NB4 (cell line): ENCODE results near the gene MPRIP.

Experiments used
- DNase-seq: peaks from one replicate; pipeline ENCODE4 v3.0.0; 2010; ENCODE audit warnings: low read depth
- H3K4me3 ChIP-seq: one replicate; pipeline ENCODE4 v1.5.1; 2011; ENCODE audit warnings: mild to moderate bottlenecking, low read depth, low read length, moderate library complexity
- MYC ChIP-seq: IDR thresholded peaks from 2 replicates; pipeline ENCODE4 v1.6.1; 2011; ENCODE audit warnings: low read depth, low read length
- POLR2A ChIP-seq: IDR thresholded peaks from 2 replicates; pipeline ENCODE4 v1.6.1; 2011; ENCODE audit warnings: mild to moderate bottlenecking; ENCODE audit not compliant: insufficient read length; ENCODE audit errors: extremely low read depth
- TF ChIP-seq, protein P1 (sequence below): IDR thresholded peaks from one replicate; pipeline ENCODE4 v1.5.1; 2012; ENCODE audit warnings: low read depth, low read length
- TF ChIP-seq, protein P2 (sequence below): IDR thresholded peaks from 2 replicates; pipeline ENCODE4 v1.6.1; 2011; ENCODE audit warnings: low read depth, low read length

The MPRIP gene

DNA sequence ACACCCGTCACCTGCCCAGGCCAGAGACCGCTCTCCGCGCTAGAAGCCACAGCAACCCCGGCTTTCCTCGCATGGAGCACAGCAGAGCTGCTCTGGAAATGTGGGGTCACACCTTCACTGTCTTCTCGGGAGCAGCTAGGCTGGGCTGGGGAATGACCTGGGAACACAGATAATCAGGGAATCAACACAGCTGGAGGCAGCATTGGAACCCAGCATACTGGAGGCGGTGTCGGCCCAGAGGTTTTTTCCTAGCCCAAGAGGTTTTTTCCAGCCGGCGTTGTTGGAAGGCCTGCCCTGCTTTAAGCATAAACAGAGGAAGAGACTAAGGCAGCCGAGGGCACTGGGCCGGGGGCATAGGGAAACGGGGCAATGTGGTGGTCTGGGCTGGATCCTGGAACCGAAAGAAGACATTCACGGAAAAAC is 164.7 kb downstream of the MPRIP start:
- no peak overlapping the region for H3K4me3 ChIP-seq
- TF ChIP-seq MYC (no peak), POLR2A (no peak)
- TF ChIP-seq, protein P1, sequence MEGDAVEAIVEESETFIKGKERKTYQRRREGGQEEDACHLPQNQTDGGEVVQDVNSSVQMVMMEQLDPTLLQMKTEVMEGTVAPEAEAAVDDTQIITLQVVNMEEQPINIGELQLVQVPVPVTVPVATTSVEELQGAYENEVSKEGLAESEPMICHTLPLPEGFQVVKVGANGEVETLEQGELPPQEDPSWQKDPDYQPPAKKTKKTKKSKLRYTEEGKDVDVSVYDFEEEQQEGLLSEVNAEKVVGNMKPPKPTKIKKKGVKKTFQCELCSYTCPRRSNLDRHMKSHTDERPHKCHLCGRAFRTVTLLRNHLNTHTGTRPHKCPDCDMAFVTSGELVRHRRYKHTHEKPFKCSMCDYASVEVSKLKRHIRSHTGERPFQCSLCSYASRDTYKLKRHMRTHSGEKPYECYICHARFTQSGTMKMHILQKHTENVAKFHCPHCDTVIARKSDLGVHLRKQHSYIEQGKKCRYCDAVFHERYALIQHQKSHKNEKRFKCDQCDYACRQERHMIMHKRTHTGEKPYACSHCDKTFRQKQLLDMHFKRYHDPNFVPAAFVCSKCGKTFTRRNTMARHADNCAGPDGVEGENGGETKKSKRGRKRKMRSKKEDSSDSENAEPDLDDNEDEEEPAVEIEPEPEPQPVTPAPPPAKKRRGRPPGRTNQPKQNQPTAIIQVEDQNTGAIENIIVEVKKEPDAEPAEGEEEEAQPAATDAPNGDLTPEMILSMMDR = no peak
- TF ChIP-seq, protein P2, sequence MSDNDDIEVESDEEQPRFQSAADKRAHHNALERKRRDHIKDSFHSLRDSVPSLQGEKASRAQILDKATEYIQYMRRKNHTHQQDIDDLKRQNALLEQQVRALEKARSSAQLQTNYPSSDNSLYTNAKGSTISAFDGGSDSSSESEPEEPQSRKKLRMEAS = no peak
- DNase-seq = no peak

DNA sequence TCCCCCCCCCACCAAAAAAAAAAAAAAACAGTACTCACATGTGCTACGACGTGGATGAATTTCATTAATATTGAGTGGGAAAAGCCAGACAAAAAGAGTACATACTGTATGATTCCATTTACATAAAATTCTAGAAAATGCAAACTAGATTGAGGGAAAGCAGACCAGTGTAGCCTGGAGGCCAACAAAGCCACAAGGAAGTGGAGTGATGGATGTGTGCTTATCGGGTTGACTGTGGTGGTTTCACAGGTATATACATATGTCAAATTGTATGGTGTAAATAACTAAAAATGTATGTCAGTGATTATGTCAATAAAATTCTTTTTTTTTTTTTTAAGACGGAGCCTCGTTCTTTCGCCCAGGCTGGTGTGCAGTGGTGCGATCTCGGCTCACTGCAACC is 165.7 kb downstream of the MPRIP start:
- no peak for DNase-seq
- TF ChIP-seq MYC = no peak
- TF ChIP-seq POLR2A = no peak
- TF ChIP-seq, protein P2 = no peak
- TF ChIP-seq, protein P1 = no peak
- H3K4me3 ChIP-seq = no peak overlapping the region

DNA sequence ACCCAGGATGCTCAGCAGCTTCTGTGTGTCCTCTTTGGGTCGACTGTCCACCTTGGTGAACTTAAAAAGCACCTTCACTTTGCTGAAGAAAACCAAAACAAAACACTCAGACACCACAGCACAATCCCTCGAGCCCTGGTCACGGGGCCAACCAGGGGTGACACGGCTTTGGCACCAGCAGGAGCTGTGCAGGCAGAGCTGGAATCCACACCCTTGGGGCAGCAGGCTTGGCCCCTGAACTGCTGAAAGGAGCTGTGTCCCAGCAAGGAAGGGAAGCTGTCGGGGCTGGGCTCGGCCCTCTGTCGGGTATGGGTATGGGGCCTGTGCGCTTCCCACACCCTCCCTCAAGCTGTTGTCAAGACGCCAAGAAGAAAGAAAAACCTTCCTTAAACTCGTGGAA is 171.5 kb downstream of the MPRIP start:
- DNase-seq = no peak
- TF ChIP-seq MYC (no peak), POLR2A (no peak)
- TF ChIP-seq, protein P2 = no peak
- TF ChIP-seq, protein P1 = no peak
- no peak overlapping the region for H3K4me3 ChIP-seq

DNA sequence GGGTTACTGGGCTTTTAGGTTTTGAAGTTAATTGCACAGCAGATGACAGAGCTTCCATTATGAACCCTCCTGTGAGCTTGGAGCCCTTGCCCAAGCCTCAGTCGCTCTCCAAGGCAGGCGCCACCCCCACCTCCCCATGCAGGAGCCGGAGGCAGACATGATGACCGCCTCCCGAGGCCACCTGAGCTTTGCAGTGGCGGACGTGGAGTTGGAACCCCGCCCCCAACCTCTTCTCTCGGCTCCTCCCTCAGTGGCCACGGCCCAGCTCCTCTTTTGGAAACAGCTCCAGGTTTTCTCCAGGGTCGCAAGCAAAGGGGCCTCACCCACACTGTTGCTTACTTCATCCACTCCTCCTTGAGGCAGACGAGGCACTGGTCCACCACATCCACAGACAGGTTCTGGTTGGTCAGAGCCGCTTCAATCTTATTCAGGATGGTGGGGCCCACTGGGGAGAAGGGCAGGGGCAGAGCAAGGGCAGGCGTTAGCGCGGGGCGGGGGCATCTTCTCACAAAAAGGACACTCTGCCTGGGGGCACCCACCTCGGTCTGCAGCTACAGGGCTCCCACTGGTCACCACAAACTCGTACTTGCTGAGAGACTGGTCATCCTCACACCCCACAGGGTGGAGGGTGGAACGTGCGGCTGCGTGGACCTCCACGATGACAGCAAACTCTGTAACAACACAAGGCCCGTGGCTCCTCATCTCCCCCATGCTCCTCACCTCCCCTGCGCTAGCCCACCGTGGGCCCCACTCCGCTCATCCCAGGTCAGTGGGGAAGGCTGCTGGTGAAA is 172.6 kb downstream of the MPRIP start:
- no peak overlapping the region for H3K4me3 ChIP-seq
- DNase-seq = no peak
- TF ChIP-seq, protein P2 = no peak
- TF ChIP-seq POLR2A (no peak), MYC (no peak)
- TF ChIP-seq, protein P1 = no peak

DNA sequence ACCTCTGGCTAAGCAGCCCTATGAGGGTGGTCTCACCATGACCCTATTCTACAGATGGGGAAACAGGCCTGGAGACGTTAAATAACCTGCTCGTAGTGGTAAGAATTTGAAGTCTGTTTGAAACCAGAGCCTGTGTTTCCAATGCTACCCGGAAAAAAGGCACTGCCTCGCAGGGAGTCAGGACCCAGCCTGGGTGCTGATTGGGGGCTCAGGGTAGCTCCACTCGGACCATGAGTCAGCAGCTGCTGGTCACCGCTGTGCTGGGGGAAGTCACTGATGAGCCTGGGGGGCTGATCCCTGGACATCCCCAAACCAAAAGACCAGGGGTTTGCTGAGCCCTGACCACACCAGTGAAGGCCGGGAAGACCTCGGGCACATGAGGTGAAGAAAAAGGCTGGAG is 173.3 kb downstream of the MPRIP start:
- H3K4me3 ChIP-seq = no peak overlapping the region
- DNase-seq = no peak
- TF ChIP-seq, protein P1 = no peak
- TF ChIP-seq POLR2A (no peak), MYC (no peak)
- TF ChIP-seq, protein P2 = no peak
